HCT116 (cell line): ENCODE results near the gene DLST. TPM values are rescaled to one million over a fixed set of nuclear protein-coding genes. Genes with fewer than 3 reads are reported as not detected.

Experiments
- ATAC-seq: fragments of 200-7000 bp; cut with Tn5 transposase; 2 replicates; pipeline ENCODE4 v1.9.1; 2020; ENCODE audit warnings: mild to moderate bottlenecking, moderate library complexity
- BruUV-seq: library from RNA; stranded (reverse); fragments of 400-500 nt; replicated peaks from 2 replicates; lab custom pipeline; 2021; lab: Mats Ljungman, UMichigan
- CTCF ChIA-PET: fragments of 300-600 bp; sonication (Branson Sonifier 250); formaldehyde crosslinking; loops from one replicate; lab custom pipeline; 2021; ENCODE audit warnings: antibody characterized with exemption; lab: Charles Lee
- POLR2A ChIA-PET: fragments of 300-600, 350-600 bp; sonication (Branson Sonifier 250); formaldehyde crosslinking; loops from one replicate; lab custom pipeline; 2021; ENCODE audit warnings: antibody characterized with exemption; lab: Charles Lee
- RAD21 ChIA-PET, 2 experiments: fragments of 300-600 bp; sonication (Branson Sonifier 250); formaldehyde crosslinking; loops; one replicate each; lab custom pipeline; 2023; ENCODE audit warnings: low total read pairs in 2 of 2; ENCODE audit not compliant: uncharacterized antibody in 2 of 2, unreplicated experiment in 2 of 2, low non-redundant PET in 1 of 2; lab: Charles Lee
- DNase-seq: peaks from one replicate; pipeline ENCODE4 v3.0.0-alpha.2; 2010; ENCODE audit warnings: low read depth, low spot score
- H2AFZ ChIP-seq: fragments of 200-600 bp; shearing (Covaris generic), sonication (generic); 2 replicates; pipeline ENCODE4 v1.6.1; 2017; ENCODE audit warnings: low read depth, mixed run types, mixed read lengths, antibody characterized with exemption, low read length; ENCODE audit not compliant: poor library complexity, severe bottlenecking
- H3K27ac ChIP-seq: 2 replicates; pipeline ENCODE4 v1.5.1; 2012; ENCODE audit warnings: low read depth, low read length
- H3K27me3 ChIP-seq: fragments of 200-600 bp; sonication (generic); 2 replicates; pipeline ENCODE4 v1.6.1; 2016; ENCODE audit warnings: mixed run types, low read length, mixed read lengths; ENCODE audit not compliant: insufficient read depth
- H3K36me3 ChIP-seq, 2 experiments: fragments of 200-500 bp in 1 of 2; fragments of 200-600 bp in 1 of 2; sonication (Bioruptor generic) in 1 of 2; sonication (generic) in 1 of 2; 2 replicates each; pipeline versions ENCODE4 v1.5.1 to v1.6.1; 2014 to 2016; ENCODE audit warnings: low read length in 2 of 2, inconsistent platforms in 1 of 2, mixed read lengths in 1 of 2, mixed run types in 1 of 2; ENCODE audit not compliant: insufficient read depth in 2 of 2, control insufficient read depth in 1 of 2
- H3K4me1 ChIP-seq, 2 experiments: fragments of 200-600 bp in 1 of 2; sonication (generic) in 1 of 2; 2 replicates each; pipeline versions ENCODE4 v1.5.1 to v1.6.1; 2012 to 2017; ENCODE audit warnings: low read length in 2 of 2, inconsistent platforms in 1 of 2, mild to moderate bottlenecking in 1 of 2, mixed read lengths in 1 of 2, mixed run types in 1 of 2, moderate library complexity in 1 of 2; ENCODE audit not compliant: insufficient read depth in 2 of 2, control insufficient read depth in 1 of 2
- H3K4me2 ChIP-seq: fragments of 200-600 bp; sonication (generic); 2 replicates; pipeline ENCODE4 v1.6.1; 2017; ENCODE audit warnings: mixed run types, low read length, mixed read lengths
- H3K4me3 ChIP-seq, 2 experiments: fragments of 200-600 bp in 1 of 2; sonication (generic) in 1 of 2; replicated peaks in 1 of 2; 2 replicates each; pipeline ENCODE4 v1.5.1; 2011 to 2016; ENCODE audit warnings: low read length in 2 of 2, control low read depth in 1 of 2, low read depth in 1 of 2, mild to moderate bottlenecking in 1 of 2, mixed read lengths in 1 of 2, mixed run types in 1 of 2
- H3K79me2 ChIP-seq: fragments of 200-600 bp; sonication (generic); 2 replicates; pipeline ENCODE4 v1.6.1; 2017; ENCODE audit warnings: mild to moderate bottlenecking, mixed run types, low read length, moderate library complexity, mixed read lengths; ENCODE audit not compliant: insufficient read depth
- H3K9ac ChIP-seq: fragments of 200-600 bp; sonication (generic); 2 replicates; pipeline ENCODE4 v1.6.1; 2016; ENCODE audit warnings: low read length, mixed read lengths
- H3K9me2 ChIP-seq: fragments of 200-600 bp; sonication (generic), shearing (Covaris generic); 2 replicates; pipeline ENCODE4 v1.6.1; 2017; ENCODE audit warnings: mixed run types, mild to moderate bottlenecking, moderate library complexity; ENCODE audit not compliant: insufficient read depth
- H3K9me3 ChIP-seq, 2 experiments: fragments of 200-500 bp in 1 of 2; fragments of 200-600 bp in 1 of 2; sonication (Bioruptor generic) in 1 of 2; sonication (generic) in 1 of 2; 2 replicates each; pipeline ENCODE4 v1.6.1; 2014 to 2017; ENCODE audit warnings: low read length in 2 of 2, mixed read lengths in 2 of 2, inconsistent platforms in 1 of 2, low read depth in 1 of 2, mild to moderate bottlenecking in 1 of 2, mixed run types in 1 of 2, moderate library complexity in 1 of 2; ENCODE audit not compliant: control insufficient read depth in 1 of 2, insufficient read depth in 1 of 2
- H4K20me1 ChIP-seq: fragments of 200-600 bp; sonication (generic), shearing (Covaris generic); 2 replicates; pipeline ENCODE4 v1.6.1; 2017; ENCODE audit warnings: mixed run types, mild to moderate bottlenecking, moderate library complexity; ENCODE audit not compliant: insufficient read depth
- CEBPB ChIP-seq: IDR thresholded peaks from 2 replicates; pipeline ENCODE4 v1.6.1; 2012; ENCODE audit warnings: low read depth
- CTCF ChIP-seq, 3 experiments: fragments of 200-600 bp in 1 of 3; sonication (generic) in 1 of 3; IDR thresholded peaks in 2 of 3; conservative IDR thresholded peaks in 1 of 3; 2 replicates each; pipeline ENCODE4 v1.5.1; 2012 to 2017; ENCODE audit warnings: low read depth in 2 of 3, low read length in 2 of 3, antibody characterized with exemption in 1 of 3, borderline replicate concordance in 1 of 3, control low read depth in 1 of 3, mild to moderate bottlenecking in 1 of 3, mixed read lengths in 1 of 3, mixed run types in 1 of 3, moderate library complexity in 1 of 3; ENCODE audit not compliant: insufficient read depth in 1 of 3
- EGR1 ChIP-seq: IDR thresholded peaks from 2 replicates; pipeline ENCODE4 v1.6.1; 2012; ENCODE audit warnings: low read depth
- ELF1 ChIP-seq: IDR thresholded peaks from 2 replicates; pipeline ENCODE4 v1.6.1; 2012; ENCODE audit warnings: low read depth, borderline replicate concordance
- EZH2 ChIP-seq: fragments of 200-600 bp; sonication (generic); IDR thresholded peaks from 2 replicates; pipeline ENCODE4 v1.6.1; 2017; ENCODE audit warnings: antibody characterized with exemption, mixed run types
- EZH2phosphoT487 ChIP-seq: fragments of 200-600 bp; IDR thresholded peaks from 2 replicates; pipeline ENCODE4 v1.6.1; 2018; ENCODE audit warnings: antibody characterized with exemption, borderline replicate concordance
- FOSL1 ChIP-seq: IDR thresholded peaks from 2 replicates; pipeline ENCODE4 v1.6.1; 2012; ENCODE audit warnings: low read depth
- JUND ChIP-seq: IDR thresholded peaks from 2 replicates; pipeline ENCODE4 v1.6.1; 2012
- MAX ChIP-seq: IDR thresholded peaks from 2 replicates; pipeline ENCODE4 v1.6.1; 2012
- POLR2A ChIP-seq: IDR thresholded peaks from 2 replicates; pipeline ENCODE4 v1.7.0; 2011; ENCODE audit warnings: borderline replicate concordance; ENCODE audit not compliant: insufficient read depth, insufficient read length; ENCODE audit errors: extremely low read depth
- POLR2AphosphoS5 ChIP-seq: IDR thresholded peaks from 2 replicates; pipeline ENCODE4 v1.6.1; 2011; ENCODE audit warnings: mild to moderate bottlenecking, low read depth, low read length, moderate library complexity
- RAD21 ChIP-seq: IDR thresholded peaks from 2 replicates; pipeline ENCODE4 v1.6.1; 2012; ENCODE audit warnings: low read depth, mild to moderate bottlenecking
- REST ChIP-seq: IDR thresholded peaks from 2 replicates; pipeline ENCODE4 v1.6.1; 2012; ENCODE audit warnings: low read depth
- SIN3A ChIP-seq: IDR thresholded peaks from 2 replicates; pipeline ENCODE4 v1.6.1; 2012; ENCODE audit warnings: low read depth
- SRF ChIP-seq: IDR thresholded peaks from 2 replicates; pipeline ENCODE4 v1.6.1; 2012; ENCODE audit warnings: low read depth
- TCF7L2 ChIP-seq: IDR thresholded peaks from 2 replicates; pipeline ENCODE4 v1.7.0; 2011; ENCODE audit warnings: borderline replicate concordance, inconsistent platforms; ENCODE audit not compliant: insufficient read depth, insufficient read length; ENCODE audit errors: extremely low read depth
- YY1 ChIP-seq: IDR thresholded peaks from 2 replicates; pipeline ENCODE4 v1.6.1; 2011; ENCODE audit warnings: low read length, low read depth, moderate library complexity, mild to moderate bottlenecking; ENCODE audit not compliant: insufficient replicate concordance; ENCODE audit errors: extremely low read depth
- ZBTB33 ChIP-seq: IDR thresholded peaks from 2 replicates; pipeline ENCODE4 v1.6.1; 2011; ENCODE audit warnings: mild to moderate bottlenecking, low read length, moderate library complexity; ENCODE audit not compliant: insufficient replicate concordance; ENCODE audit errors: extremely low read depth
- ZFX ChIP-seq: fragments of 450-650 bp; IDR thresholded peaks from 2 replicates; pipeline ENCODE4 v1.6.1; 2017
- ZNF274 ChIP-seq: fragments of 200-500 bp; sonication (Bioruptor generic); IDR thresholded peaks from 2 replicates; pipeline ENCODE4 v1.6.1; 2014; ENCODE audit warnings: mild to moderate bottlenecking, low read depth, low read length, inconsistent platforms
- intact Hi-C: fragments of 100-400 bp; cut with micrococcal nuclease; formaldehyde crosslinking; loops from 2 replicates; pipeline ENCODE4 v1.10.0; 2022
- total RNA-seq: library from RNA; stranded (reverse); gene quantifications from one replicate; pipeline ENCODE4 v1.2.1, GENCODE V29; 2021; ENCODE audit not compliant: unreplicated experiment

The DLST gene
- total RNA-seq, 1 experiment from 2014 or later = 101 TPM

- peak; percentile 68 for ATAC-seq
- no peaks in the 10 kb centered on the region for H3K9me3 ChIP-seq
- BruUV-seq = no TSS peak
- CTCF ChIA-PET = interaction anchor here (0.6 to 5.5 kb wide), 18 partner anchors 12 to 400 kb away, joined by 3 to 94 read pairs (median 4); partner anchors contain the start of gene RPS6KL1
- H3K9ac ChIP-seq = no peak overlapping the region
- H3K36me3 ChIP-seq = peaks cover 18 to 22% of the 10 kb centered on the region in 2 experiments
- intact Hi-C loops = loop anchor here (1.0 to 2.0 kb wide), 2 partner anchors 44 to 297 kb away; no protein-coding TSS in a partner anchor
- no peaks in the 10 kb centered on the region for H3K9me2 ChIP-seq
- POLR2A ChIA-PET = interaction anchor here (1.0 to 1.3 kb wide), 2 partner anchors 297 to 377 kb away, joined by 3 to 4 read pairs; no protein-coding TSS in a partner anchor
- no peaks in the 10 kb centered on the region for H4K20me1 ChIP-seq
- no peaks in the 10 kb centered on the region for H3K79me2 ChIP-seq
- peaks cover 4 to 9% of the 10 kb centered on the region in 2 experiments; a peak in 2 of 4 replicates for H3K4me1 ChIP-seq
- H3K4me3 ChIP-seq = no peak overlapping the region
- H3K27me3 ChIP-seq = no peaks in the 10 kb centered on the region
- no peak overlapping the region for H3K27ac ChIP-seq
- H2AFZ ChIP-seq = no peak overlapping the region
- no peak overlapping the region for H3K4me2 ChIP-seq
- RAD21 ChIA-PET = interaction anchor here (0.7 to 2.6 kb wide), 4 partner anchors 44 to 297 kb away, joined by 4 to 13 read pairs (median 8); no protein-coding TSS in a partner anchor
- DNase-seq = peak; percentile 28
- TF ChIP-seq EZH2phosphoT487 (no peak), RAD21 (peak; percentile 71), SRF (no peak), TCF7L2 (no peak), POLR2A (no peak), ELF1 (no peak), ZBTB33 (no peak), CEBPB (no peak), EZH2 (no peak), SIN3A (no peak), CTCF (IDR thresholded peaks at IDR 0.05 in 2 of 3, conservative IDR thresholded peaks at IDR 0.05 in 1 of 3; ENCODE audit: borderline replicate concordance in 1 of 3, insufficient read depth in 1 of 3, low read depth in 2 of 3, low read length in 2 of 3) (peak; percentile 75 to 98 (median 97); a peak in 5 of 6 replicates), FOSL1 (no peak), MAX (peak; percentile 81), ZNF274 (no peak), REST (no peak), YY1 (peak; percentile 39), JUND (no peak), POLR2AphosphoS5 (peak; percentile 32; the same call in 1 of the 2 replicates), EGR1 (no peak), ZFX (peak; percentile 13; the same call in 1 of the 2 replicates)
Measured at GRCh38 chr14:74905595-74906142, 24.0 kb downstream of the DLST start.
